SKM-1 treated with dmso at 0.1 percent for 144 hours (cell line): ENCODE measurements around the gene BMPR1A.
"Not testable (repeated sequence)": the region's sequence is repeated elsewhere in the genome, so short reads cannot be mapped to it uniquely, and the experiment has no call there.

ENCODE experiments used
- DNase-seq: peaks from one replicate; lab custom pipeline; 2025; ENCODE audit not compliant: unreplicated experiment; lab: John Stamatoyannopoulos, UW

The BMPR1A gene

GRCh38 chr10:86837663-86838062 is 81.2 kb downstream of the BMPR1A start:
- no peak for DNase-seq

GRCh38 chr10:86840498-86840897 is 84.1 kb downstream of the BMPR1A start:
- no peak for DNase-seq

- no peak for DNase-seq
Measured at GRCh38 chr10:86846088-86846487, 89.7 kb downstream of the BMPR1A start.

GRCh38 chr10:86848747-86849146 is 92.3 kb downstream of the BMPR1A start:
- DNase-seq = no peak

GRCh38 chr10:86849181-86849894 is 92.9 kb downstream of the BMPR1A start:
- no peak for DNase-seq

- no peak for DNase-seq
Measured at GRCh38 chr10:86850481-86850880, 94.1 kb downstream of the BMPR1A start.

- no peak for DNase-seq
Measured at GRCh38 chr10:86851328-86852207, 95.1 kb downstream of the BMPR1A start.

GRCh38 chr10:86853582-86853981 is 97.2 kb downstream of the BMPR1A start:
- DNase-seq = not testable (repeated sequence)

- no peak for DNase-seq
Measured at GRCh38 chr10:86855513-86855912, 99.1 kb downstream of the BMPR1A start.

- DNase-seq = no peak
Measured at GRCh38 chr10:86856156-86856555, 99.7 kb downstream of the BMPR1A start.

GRCh38 chr10:86857128-86857721 is 100.8 kb downstream of the BMPR1A start:
- DNase-seq = no peak

GRCh38 chr10:86858011-86858410 is 101.6 kb downstream of the BMPR1A start:
- DNase-seq = no peak

GRCh38 chr10:86861351-86861750 is 104.9 kb downstream of the BMPR1A start:
- DNase-seq = no peak

GRCh38 chr10:86862373-86862772 is 106.0 kb downstream of the BMPR1A start:
- no peak for DNase-seq

GRCh38 chr10:86862786-86863483 is 106.5 kb downstream of the BMPR1A start:
- DNase-seq = no peak

GRCh38 chr10:86863484-86863842 is 107.0 kb downstream of the BMPR1A start:
- no peak for DNase-seq

- not testable (repeated sequence) for DNase-seq
Measured at GRCh38 chr10:86865011-86865811, 108.8 kb downstream of the BMPR1A start.

- no peak for DNase-seq
Measured at GRCh38 chr10:86867149-86867548, 110.7 kb downstream of the BMPR1A start.

GRCh38 chr10:86868353-86868752 is 111.9 kb downstream of the BMPR1A start:
- DNase-seq = no peak

GRCh38 chr10:86870679-86871078 is 114.3 kb downstream of the BMPR1A start:
- no peak for DNase-seq
